ENCODE results near the gene ACSS1. TPM values are rescaled to one million over a fixed set of nuclear protein-coding genes. Genes with fewer than 3 reads are reported as not detected.

Gene ACSS1
- total RNA-seq, 1 experiment from 2014 or later: 0.61 TPM

GRCh38 chr20:25083141-25083772 lies 25.3 kb upstream of the ACSS1 start:
- no peak overlapping the region for H2AK5ac ChIP-seq (ENCODE audit: insufficient read length, low read length)
- H3K27ac ChIP-seq (ENCODE audit: insufficient read length, low read depth, low read length): no peak overlapping the region
- no peak overlapping the region for H2BK15ac ChIP-seq (ENCODE audit: low read depth, low read length)
- no peaks in the 10 kb centered on the region for H4K20me1 ChIP-seq (ENCODE audit: control insufficient read depth, insufficient read depth, insufficient read length)
- no peak overlapping the region for H4K5ac ChIP-seq (ENCODE audit: insufficient read length, low read depth, low read length)
- H3K9me3 ChIP-seq (ENCODE audit: control insufficient read depth, low read depth, low read length): no peaks in the 10 kb centered on the region
- no peak overlapping the region for H3K4ac ChIP-seq (ENCODE audit: low read depth, low read length)
- H3K27me3 Mint-ChIP-seq (ENCODE audit: low read depth): peaks cover 98% of the 10 kb centered on the region
- no peaks in the 10 kb centered on the region for H3K4me1 ChIP-seq (ENCODE audit: insufficient read depth, low read length)
- DNase-seq: peak; percentile 30
- H2BK5ac ChIP-seq (ENCODE audit: insufficient read length, low read length): no peak overlapping the region
- no peak overlapping the region for H2BK120ac ChIP-seq (ENCODE audit: low read depth, low read length, poor library complexity, severe bottlenecking)
- H3K79me2 ChIP-seq (ENCODE audit: insufficient read depth, low read length): no peaks in the 10 kb centered on the region
- peaks cover 2 to 8% of the 10 kb centered on the region in 2 experiments; a peak in 2 of 5 replicates for H3K9me3 Mint-ChIP-seq
- peak overlapping the region; percentile 50 to 80 for H3K4me3 Mint-ChIP-seq
- no peak for TF ChIP-seq CTCF (conservative IDR thresholded peaks at IDR 0.05)
- H2BK12ac ChIP-seq (ENCODE audit: insufficient read length, low read depth, low read length): no peak overlapping the region
- no peak overlapping the region for H2BK20ac ChIP-seq (ENCODE audit: low read depth, low read length, poor library complexity, severe bottlenecking)
- H4K91ac ChIP-seq (ENCODE audit: insufficient read length, low read depth, low read length): no peak overlapping the region
- H3K14ac ChIP-seq (ENCODE audit: insufficient read depth, low read length): no peak overlapping the region
- no CpG with 5 or more reads among the region's 44 CpGs for WGBS (ENCODE audit: extremely low coverage, insufficient read length, low lambda C conversion rate)
- no peaks in the 10 kb centered on the region for H3K79me1 ChIP-seq (ENCODE audit: insufficient read depth, low read depth, low read length, poor library complexity, severe bottlenecking)
- H3K4me1 Mint-ChIP-seq: peaks cover 24 to 25% of the 10 kb centered on the region in 2 experiments
- H3K23me2 ChIP-seq (ENCODE audit: insufficient read length, low read depth, low read length, poor library complexity, severe bottlenecking): peaks cover 14% of the 10 kb centered on the region
- H3K56ac ChIP-seq (ENCODE audit: insufficient read length, low read depth, low read length): no peak overlapping the region
- H3K36me3 Mint-ChIP-seq (ENCODE audit: insufficient read depth in 1 of 3, low read depth in 3 of 3): no peaks in the 10 kb centered on the region; a peak in 1 of 7 replicates
- no peak overlapping the region for H3K23ac ChIP-seq (ENCODE audit: insufficient read length, low read depth, low read length)
- H4K8ac ChIP-seq (replicated peaks; ENCODE audit: insufficient read length, low read depth, low read length): no peak overlapping the region
- H3K27me3 ChIP-seq (ENCODE audit: insufficient read depth, low read length): peaks cover 71% of the 10 kb centered on the region
- H3K18ac ChIP-seq (ENCODE audit: insufficient read length, low read depth, low read length): no peak overlapping the region
- no peak overlapping the region for H3T11ph ChIP-seq (ENCODE audit: low read length)
- H3K4me2 ChIP-seq (ENCODE audit: insufficient read depth, insufficient read length, low read length): peak overlapping the region; percentile 76
- H3K27ac Mint-ChIP-seq: no peak overlapping the region
- no peak overlapping the region for H2AFZ ChIP-seq (ENCODE audit: low read length)
- H3K9ac ChIP-seq (ENCODE audit: extremely low read depth, insufficient read length, low read length): no peak overlapping the region

All from H9 (cell line).